D721Med (cell line): Measurements from ENCODE around the gene ASXL1.
A peak's percentile ranks its signal among the peaks of the same experiment; 100 is the strongest.

Source experiments
- DNase-seq: peaks from one replicate; pipeline ENCODE4 v3.0.0; 2011; ENCODE audit warnings: low spot score; ENCODE audit not compliant: insufficient read length
- FAIRE-seq: peaks from 2 replicates; lab custom pipeline; 2011; peaks lifted over from hg19 to GRCh38; lab: Jason Lieb, UNC
- TF ChIP-seq, protein P1 (sequence below): IDR thresholded peaks from 2 replicates; pipeline ENCODE4 v1.5.1; 2012; ENCODE audit warnings: mild to moderate bottlenecking, control low read depth; ENCODE audit not compliant: insufficient read depth; ENCODE audit errors: missing control alignments

Gene ASXL1

DNA sequence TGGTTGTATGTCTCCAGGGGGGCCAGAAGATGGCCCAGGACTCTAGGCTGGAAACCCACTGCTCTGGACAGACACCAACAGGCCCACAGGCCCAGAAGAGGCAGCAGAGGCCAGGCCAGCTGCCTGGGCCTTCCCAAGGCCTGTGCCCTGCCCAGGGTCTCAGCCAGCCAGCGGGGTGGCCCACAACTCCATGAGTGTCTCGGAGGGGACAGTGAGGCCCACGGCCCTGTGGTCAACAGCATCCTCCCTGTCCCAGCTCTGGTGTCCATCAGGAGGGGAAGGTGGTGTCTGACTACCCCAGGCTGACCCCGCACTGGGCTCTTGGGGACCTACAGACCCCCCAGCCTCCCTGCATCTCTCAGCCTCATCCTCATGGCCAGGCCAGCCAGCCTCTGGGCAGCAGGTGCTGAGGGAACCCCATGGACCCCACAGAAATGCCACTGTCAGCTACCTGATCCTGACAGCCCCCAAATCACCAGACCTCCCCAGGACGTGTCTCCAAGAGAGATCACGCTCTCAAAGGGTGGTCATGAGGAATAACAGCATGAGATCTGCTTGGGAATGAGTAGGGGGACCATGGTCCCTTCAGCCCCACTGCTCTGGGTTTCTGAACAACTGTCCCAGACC, 114.6 kb downstream of the ASXL1 start:
- no peak for FAIRE-seq
- DNase-seq, result peak; percentile 13

DNA sequence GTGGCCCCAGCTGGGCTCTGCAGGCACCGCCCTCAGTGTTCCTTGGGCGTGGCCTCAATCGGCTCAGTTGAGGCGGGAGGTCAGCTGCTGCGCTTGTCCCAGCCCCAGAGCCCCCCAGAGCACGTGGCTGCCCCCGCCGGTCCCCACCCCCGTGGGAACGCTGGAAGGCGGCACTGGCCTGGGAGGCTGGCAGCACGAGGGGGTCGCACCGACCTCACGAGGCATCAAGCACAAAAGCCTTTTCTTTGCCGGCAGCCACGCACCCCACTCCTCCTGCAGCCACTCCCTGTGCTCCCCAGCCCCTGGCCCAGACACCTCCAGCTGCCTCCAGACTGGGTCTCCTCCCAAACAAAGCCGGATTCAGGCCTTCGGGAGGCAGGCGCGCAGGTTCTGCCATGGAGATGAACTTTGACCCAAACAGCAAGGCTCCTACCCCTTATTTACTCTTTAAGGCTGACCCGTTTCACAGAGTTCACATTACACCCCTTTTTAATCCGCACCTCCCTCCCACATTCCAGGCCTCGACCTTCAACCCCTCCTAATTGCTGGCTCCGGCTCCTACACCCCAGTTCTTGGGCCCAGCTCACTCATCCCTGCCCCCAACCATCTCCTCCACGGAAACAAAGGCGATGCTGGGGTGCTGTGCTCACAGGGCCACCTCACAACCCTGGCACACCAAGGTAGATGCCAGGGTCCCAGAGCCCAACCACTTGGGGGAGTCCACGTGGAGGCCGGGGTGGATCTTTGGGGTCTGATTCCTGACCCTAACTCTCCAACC, 115.3 kb downstream of the ASXL1 start:
- TF ChIP-seq, protein P1, sequence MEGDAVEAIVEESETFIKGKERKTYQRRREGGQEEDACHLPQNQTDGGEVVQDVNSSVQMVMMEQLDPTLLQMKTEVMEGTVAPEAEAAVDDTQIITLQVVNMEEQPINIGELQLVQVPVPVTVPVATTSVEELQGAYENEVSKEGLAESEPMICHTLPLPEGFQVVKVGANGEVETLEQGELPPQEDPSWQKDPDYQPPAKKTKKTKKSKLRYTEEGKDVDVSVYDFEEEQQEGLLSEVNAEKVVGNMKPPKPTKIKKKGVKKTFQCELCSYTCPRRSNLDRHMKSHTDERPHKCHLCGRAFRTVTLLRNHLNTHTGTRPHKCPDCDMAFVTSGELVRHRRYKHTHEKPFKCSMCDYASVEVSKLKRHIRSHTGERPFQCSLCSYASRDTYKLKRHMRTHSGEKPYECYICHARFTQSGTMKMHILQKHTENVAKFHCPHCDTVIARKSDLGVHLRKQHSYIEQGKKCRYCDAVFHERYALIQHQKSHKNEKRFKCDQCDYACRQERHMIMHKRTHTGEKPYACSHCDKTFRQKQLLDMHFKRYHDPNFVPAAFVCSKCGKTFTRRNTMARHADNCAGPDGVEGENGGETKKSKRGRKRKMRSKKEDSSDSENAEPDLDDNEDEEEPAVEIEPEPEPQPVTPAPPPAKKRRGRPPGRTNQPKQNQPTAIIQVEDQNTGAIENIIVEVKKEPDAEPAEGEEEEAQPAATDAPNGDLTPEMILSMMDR, result no peak
- DNase-seq (no peak), FAIRE-seq (no peak)

More for the DNA sequence above, 114.6 kb downstream of the ASXL1 start:
- TF ChIP-seq, protein P1, result no peak

DNA sequence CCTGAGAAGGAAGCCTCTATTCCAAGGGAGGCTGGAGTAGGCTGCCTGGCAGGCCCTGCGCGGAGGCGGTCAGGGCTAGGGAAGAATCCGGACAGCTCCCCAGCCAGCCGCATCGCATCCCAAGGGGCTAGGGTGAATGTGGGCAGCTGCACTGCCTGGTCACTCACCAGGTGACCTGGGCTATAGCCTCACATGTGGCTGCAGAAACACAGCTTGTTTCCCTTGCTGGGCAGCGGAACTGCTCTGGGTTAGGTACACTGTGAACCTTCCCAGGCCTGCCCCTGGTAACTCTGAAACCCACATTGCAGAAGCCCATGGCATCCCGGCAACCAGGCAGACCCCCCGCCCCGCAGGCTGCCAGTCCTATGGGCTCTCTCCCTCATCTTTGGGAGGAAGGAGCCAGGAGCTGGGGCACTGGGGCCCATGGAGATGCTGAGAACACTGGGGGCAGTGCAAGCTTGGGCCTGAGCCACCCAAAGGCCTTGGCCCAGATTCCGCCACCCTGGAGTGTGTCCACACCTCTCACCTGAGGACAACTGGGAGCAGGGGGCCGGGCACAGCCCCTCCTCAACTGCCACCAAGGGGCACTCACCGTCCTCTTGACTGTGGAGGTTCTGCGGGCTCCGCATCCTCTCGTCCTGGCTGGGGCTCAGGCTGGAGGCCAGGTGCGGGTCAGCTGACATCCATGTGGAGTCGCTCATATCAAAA, 116.0 kb downstream of the ASXL1 start:
- TF ChIP-seq, protein P1, result no peak
- FAIRE-seq, result no peak
- DNase-seq, result peak; percentile 18

DNA sequence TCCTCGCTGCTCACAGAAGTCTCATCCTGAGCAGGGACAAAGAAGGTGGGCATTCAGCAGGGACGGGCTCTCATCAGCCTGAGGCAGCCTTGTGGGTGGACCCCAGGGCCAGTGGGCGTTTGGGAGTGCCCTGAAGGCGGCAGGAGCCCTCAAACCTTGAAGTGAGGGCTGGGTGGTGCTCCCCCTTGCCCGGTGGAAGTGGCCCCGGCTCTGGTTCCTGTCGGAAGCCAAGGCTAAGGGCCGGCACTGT, 116.5 kb downstream of the ASXL1 start:
- FAIRE-seq, result no peak

DNA sequence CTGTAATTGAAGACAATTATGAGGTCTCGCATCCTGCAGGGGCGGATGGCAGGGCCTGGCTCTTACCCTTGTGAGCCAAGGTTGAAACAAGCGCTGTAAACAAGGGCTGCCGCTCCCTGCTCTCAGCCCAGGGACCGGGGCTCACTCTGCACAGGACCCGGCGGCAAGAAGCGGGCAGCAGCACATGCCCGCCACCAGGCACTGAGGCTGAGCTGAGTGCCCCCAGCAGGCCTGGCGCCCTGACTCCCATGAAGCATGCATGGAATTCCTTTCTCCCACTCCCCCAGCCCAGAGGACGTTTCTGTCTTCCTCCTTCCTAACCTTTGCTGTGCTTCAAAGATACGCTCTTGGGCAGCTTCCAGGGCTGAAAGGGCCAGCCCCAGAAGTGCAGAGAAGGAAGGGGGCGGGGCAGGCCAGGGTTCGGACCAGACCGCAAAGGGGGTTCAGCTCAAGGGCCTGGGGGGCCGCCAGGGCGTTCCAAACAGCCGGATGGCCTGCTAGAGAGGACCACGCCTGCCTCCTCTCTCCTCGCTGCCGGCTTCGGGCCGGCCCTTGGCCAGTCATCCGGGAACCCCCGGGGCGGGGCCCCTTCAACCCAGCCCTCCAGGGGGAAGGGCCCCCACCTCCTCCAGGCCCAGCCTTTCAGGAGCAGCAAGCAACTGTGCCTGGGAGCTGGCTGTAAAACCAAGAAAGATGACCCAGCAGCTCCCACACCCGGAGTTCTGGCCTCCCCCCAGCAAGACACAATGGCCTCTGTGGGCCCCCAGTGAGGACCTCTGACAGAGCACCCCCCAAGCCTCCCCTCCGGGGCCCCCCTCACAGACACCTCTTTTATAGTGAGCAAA, 117.1 kb downstream of the ASXL1 start:
- DNase-seq, result peak; percentile 17
- FAIRE-seq, result no peak
- TF ChIP-seq, protein P1, result no peak

More for the DNA sequence above, 116.5 kb downstream of the ASXL1 start:
- DNase-seq, result no peak
- TF ChIP-seq, protein P1, result no peak

DNA sequence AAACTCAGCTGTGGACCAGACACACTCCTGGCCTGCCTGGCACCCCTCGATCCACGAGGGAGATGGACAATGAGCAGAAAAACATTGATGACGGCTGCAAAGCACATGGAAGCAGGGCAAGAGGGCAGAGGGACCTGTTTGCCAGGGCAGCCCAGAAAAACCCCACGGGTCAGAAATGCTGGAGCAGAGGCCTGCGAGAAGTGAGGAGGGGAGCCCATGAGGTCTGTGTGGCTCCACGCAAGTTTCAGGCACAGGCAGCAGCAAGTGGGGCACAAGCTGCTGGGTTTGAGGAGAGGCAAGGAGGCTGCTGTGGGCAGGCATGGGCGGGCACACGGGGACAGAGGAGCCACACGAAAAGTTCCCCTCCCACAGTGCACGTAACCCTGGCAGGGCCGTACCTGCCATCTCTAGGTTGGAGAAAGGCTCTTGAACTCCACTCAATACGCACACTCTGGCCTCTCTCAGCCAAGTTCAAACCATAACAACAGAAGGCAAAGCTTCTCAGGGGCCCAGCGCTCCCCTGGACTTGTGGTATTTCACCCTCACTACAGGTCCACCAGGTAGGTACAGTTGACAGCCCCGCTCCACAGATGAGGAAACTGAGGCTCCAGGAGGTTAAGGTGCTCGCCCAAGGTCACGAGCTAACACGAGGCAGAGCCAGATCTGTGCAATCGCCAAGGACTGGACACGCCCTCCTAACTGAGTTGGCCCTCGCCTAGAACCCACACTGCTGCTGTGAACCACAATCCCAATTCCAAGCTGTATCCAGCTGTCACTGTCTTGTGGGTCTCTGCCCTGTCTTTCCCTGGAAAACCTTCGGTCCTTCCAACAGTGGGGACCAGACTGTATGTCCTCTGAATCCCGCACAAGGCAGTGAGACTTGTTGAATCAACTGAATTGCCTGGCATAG, 118.8 kb downstream of the ASXL1 start:
- TF ChIP-seq, protein P1, result no peak
- FAIRE-seq, result no peak
- DNase-seq, result peak; percentile 21
